Activated naive CD4-positive, alpha-beta T cell treated with anti-CD3 and anti-CD28 coated beads, Interleukin-2, amount 10 ng/mL, durations not matched to agents 7 days and 5 days (primary cell): ENCODE results near the gene RAB3D.
"Not testable (repeated sequence)": the region's sequence is repeated elsewhere in the genome, so short reads cannot be mapped to it uniquely, and the experiment has no call there.

Source experiments
- CTCF ChIA-PET: fragments of 350-600 bp; sonication (Branson Sonifier 250); formaldehyde crosslinking; loops from one replicate; lab custom pipeline; 2021; ENCODE audit warnings: antibody characterized with exemption; lab: Charles Lee
- DNase-seq: peaks from one replicate; pipeline ENCODE4 v3.0.0-alpha.2; 2020
- H3K27ac Mint-ChIP-seq: one replicate; pipeline ENCODE4 v1.8.0; 2021; ENCODE audit warnings: mild to moderate bottlenecking, moderate library complexity, mixed read lengths
- H3K27me3 Mint-ChIP-seq: one replicate; pipeline ENCODE4 v1.8.0; 2021; ENCODE audit warnings: mild to moderate bottlenecking, mixed read lengths
- H3K36me3 Mint-ChIP-seq: one replicate; pipeline ENCODE4 v1.8.0; 2021; ENCODE audit warnings: mixed read lengths
- H3K4me1 Mint-ChIP-seq: one replicate; pipeline ENCODE4 v1.8.0; 2021; ENCODE audit warnings: mixed read lengths
- H3K4me3 Mint-ChIP-seq: one replicate; pipeline ENCODE4 v1.8.0; 2021; ENCODE audit warnings: mild to moderate bottlenecking, moderate library complexity, mixed read lengths
- H3K9me3 Mint-ChIP-seq: one replicate; pipeline ENCODE4 v1.8.0; 2021; ENCODE audit warnings: mixed read lengths

The RAB3D gene, protein sequence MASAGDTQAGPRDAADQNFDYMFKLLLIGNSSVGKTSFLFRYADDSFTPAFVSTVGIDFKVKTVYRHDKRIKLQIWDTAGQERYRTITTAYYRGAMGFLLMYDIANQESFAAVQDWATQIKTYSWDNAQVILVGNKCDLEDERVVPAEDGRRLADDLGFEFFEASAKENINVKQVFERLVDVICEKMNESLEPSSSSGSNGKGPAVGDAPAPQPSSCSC

DNA sequence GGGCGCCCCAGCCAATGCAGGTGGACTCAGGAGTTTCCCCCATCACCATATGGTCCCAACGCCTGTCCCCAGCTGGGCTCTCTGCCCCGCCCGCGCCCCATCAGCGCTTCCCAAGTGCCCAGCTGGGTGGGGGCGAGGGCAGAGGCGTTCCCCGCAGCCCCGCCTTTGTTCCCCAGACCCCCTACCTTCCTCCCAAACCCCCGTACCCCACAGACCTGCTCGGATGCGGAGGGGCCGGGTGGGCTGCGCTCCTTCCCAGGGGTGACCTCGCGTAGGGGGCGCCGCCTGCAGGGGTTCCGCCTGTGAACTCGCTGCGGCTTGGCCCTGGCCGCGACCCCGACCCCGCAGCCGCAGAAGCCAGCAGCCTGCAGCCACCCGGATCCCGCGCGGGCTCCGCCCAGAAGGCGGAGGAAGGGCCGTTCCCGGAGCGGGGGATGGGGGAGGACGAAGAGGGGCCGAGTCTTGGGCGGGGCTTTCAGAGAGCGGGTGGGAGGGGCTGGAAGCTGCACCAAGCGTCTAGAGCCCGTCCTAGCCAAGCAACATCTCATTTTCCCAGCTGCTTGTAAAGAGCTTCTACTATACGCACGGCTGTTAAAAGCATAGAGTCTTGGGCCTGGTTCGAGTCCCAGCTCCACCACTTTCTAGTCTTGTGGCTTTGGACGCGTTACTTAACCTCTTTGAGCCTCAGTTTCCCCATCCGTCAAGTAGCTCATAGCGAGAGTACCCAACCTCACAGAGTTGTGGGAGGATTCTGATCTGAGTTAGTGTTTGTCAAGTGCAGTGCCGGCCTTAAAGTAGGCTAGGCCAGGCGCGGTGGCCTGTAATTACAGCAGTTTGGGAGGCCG is at the start of gene RAB3D:
Gene RAB3D, minus strand, starts transcription at position 404 of the 845 bp plus-strand sequence. CDS start 2,258 bp downstream, outside the sequence.
- H3K4me3 Mint-ChIP-seq = peak within 1 kb of the TSS; percentile 70
- peaks cover 16% of the 10 kb centered on the region for H3K36me3 Mint-ChIP-seq
- DNase-seq = peak; percentile 88
- H3K27me3 Mint-ChIP-seq = peaks cover 7% of the 10 kb centered on the region
- CTCF ChIA-PET = interaction anchor here (0.8 to 1.2 kb wide), 2 partner anchors 97 to 201 kb away, joined by 3 to 5 read pairs; no protein-coding TSS in a partner anchor
- no peak within 1 kb of the TSS for H3K27ac Mint-ChIP-seq
- H3K4me1 Mint-ChIP-seq = peaks cover 30% of the 10 kb centered on the region
- H3K9me3 Mint-ChIP-seq = no peaks in the 10 kb centered on the region

DNA sequence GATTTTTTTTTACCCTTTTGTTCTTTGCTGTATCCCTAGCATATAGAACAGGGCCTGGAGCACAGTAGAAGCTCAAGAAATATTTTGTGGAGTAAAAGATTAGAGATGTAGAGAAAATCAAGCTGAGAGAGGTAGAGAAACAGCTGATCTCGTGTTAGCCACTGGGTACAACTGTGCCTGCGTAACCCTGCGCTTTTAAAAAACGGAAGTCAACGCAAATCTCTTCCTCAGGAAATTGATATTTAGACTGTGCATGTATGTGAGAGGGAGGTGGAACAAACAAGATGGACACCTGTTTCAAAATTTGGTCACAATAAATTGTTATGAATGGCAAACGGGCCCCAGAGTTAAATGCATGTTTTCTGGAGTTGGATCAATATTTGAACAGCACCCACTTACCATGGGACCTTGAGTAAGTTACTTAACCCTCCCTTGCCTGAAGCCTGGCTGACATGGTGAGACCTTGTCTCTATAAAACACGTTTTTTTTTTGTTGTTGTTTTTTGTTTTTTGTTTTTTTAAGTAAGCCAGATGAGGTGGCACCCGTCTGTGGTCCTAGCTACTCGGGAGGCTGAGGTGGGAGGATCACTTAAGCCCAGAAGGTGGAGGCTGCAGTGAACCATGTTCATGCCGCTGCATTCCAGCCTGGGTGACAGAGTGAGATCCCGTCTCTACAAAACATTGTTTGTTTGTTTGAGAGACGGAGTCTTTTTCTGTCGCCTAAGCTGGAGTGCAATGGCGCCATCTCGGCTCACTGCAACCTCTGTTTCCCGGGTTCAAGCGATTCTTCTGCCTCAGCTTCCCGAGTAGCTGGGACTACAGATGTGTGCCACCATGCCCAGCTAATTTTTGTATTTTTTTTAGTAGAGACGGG is 47.9 kb upstream of the RAB3D start:
- no peaks in the 10 kb centered on the region for H3K36me3 Mint-ChIP-seq
- peaks cover 53% of the 10 kb centered on the region for H3K27me3 Mint-ChIP-seq
- DNase-seq = no peak
- peaks cover 3% of the 10 kb centered on the region for H3K9me3 Mint-ChIP-seq
- H3K27ac Mint-ChIP-seq = no peak overlapping the region
- no peak overlapping the region for H3K4me3 Mint-ChIP-seq
- H3K4me1 Mint-ChIP-seq = peaks cover 16% of the 10 kb centered on the region
- CTCF ChIA-PET = no interaction called here

DNA sequence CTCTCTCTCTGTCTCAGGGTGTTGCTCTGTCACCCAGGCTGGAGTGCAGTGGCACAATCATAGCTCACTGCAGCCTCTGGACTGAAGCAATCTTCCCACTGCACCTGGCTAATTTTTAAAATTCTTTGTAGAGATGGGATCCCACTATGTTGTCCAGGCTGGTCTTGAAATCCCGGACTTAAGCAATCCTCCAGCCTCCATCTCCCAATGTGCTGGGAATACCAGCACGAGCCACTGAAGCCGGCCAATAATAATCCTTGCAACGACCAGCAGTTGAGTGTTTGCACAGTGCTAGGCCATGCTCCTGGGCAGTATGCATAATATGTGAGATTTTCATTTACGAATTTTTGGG is 45.3 kb upstream of the RAB3D start:
- no peak overlapping the region for H3K27ac Mint-ChIP-seq
- no peak for DNase-seq
- no peak overlapping the region for H3K4me3 Mint-ChIP-seq
- H3K4me1 Mint-ChIP-seq = peaks cover 36% of the 10 kb centered on the region
- CTCF ChIA-PET = interaction anchor here (2.9 kb wide), 1 partner anchor 98 kb away, joined by 13 read pairs; no protein-coding TSS in a partner anchor
- H3K27me3 Mint-ChIP-seq = peaks cover 52% of the 10 kb centered on the region
- H3K9me3 Mint-ChIP-seq = no peaks in the 10 kb centered on the region
- H3K36me3 Mint-ChIP-seq = peaks cover 3% of the 10 kb centered on the region

DNA sequence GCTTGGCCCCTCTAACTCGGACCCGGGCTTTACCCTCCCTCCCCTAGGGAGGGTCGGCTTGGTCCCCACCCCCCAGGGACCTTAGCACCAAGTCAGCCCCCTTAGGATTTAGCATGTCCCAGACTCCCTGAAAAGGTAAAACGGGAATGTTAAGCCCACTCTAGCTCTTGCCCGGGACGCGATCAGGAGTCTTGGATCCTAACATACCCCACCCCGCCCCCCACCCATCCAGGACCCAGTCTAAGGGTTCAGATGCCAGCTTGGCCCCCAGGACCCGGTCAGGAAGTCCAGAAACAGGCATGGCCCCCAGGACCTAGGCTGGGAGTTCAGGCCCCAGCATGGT is 44.2 kb upstream of the RAB3D start:
- peaks cover 3% of the 10 kb centered on the region for H3K36me3 Mint-ChIP-seq
- H3K27me3 Mint-ChIP-seq = peaks cover 52% of the 10 kb centered on the region
- no peak overlapping the region for H3K27ac Mint-ChIP-seq
- no peaks in the 10 kb centered on the region for H3K9me3 Mint-ChIP-seq
- H3K4me3 Mint-ChIP-seq = no peak overlapping the region
- DNase-seq = no peak
- H3K4me1 Mint-ChIP-seq = peaks cover 43% of the 10 kb centered on the region
- CTCF ChIA-PET = interaction anchor here (0.6 to 2.9 kb wide), 6 partner anchors 8 to 99 kb away, joined by 3 to 13 read pairs (median 4); partner anchors contain the start of genes ODAD3, PRKCSH and SWSAP1

DNA sequence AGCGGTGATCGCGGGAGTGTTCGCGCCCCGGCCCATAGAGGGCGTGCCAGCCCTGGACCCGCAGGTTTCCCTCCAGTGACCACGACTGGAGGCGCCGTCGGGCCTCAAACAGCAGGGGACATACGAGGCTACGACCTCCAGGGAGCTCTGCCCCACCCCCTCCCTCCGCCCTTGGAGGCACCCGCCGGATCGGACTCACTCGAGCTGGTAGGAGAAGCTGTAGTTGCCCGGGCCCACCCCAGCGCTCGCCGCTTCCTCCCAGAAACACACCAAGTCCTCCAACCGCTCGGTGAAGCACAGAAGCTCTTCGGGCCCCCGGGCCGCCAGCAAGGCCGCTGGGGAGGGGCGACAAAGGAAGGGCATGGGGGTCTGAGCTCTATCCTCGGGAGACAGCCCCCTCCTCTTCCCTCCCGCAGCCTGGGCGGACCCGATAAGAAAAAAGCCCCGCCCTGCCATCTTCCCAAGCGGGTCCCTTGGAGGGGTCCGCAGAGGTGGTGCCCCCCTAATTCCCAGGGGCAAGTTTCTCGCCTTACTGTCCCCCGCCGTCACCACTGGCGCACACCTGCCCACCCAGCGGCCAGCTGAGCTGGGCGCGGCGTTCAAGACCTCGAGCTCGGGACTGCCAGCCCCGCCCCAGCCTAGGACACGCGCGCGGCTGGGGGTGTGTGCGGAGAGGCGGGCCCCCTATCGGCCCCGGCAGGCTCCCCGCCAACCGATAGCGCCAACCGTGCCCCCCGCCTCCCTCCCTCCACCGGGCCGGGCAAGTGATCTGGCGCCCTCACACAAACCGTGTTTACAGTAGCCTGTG is 43.6 kb upstream of the RAB3D start:
- peak overlapping the region; percentile 55 for H3K27ac Mint-ChIP-seq
- DNase-seq = peak; percentile 55
- peaks cover 3% of the 10 kb centered on the region for H3K36me3 Mint-ChIP-seq
- peaks cover 52% of the 10 kb centered on the region for H3K27me3 Mint-ChIP-seq
- peaks cover 47% of the 10 kb centered on the region for H3K4me1 Mint-ChIP-seq
- no peaks in the 10 kb centered on the region for H3K9me3 Mint-ChIP-seq
- peak overlapping the region; percentile 58 for H3K4me3 Mint-ChIP-seq
- CTCF ChIA-PET = interaction anchor here (0.6 to 2.9 kb wide), 12 partner anchors 8 to 155 kb away, joined by 3 to 13 read pairs (median 3); partner anchors contain the start of genes ODAD3, PRKCSH and SWSAP1

DNA sequence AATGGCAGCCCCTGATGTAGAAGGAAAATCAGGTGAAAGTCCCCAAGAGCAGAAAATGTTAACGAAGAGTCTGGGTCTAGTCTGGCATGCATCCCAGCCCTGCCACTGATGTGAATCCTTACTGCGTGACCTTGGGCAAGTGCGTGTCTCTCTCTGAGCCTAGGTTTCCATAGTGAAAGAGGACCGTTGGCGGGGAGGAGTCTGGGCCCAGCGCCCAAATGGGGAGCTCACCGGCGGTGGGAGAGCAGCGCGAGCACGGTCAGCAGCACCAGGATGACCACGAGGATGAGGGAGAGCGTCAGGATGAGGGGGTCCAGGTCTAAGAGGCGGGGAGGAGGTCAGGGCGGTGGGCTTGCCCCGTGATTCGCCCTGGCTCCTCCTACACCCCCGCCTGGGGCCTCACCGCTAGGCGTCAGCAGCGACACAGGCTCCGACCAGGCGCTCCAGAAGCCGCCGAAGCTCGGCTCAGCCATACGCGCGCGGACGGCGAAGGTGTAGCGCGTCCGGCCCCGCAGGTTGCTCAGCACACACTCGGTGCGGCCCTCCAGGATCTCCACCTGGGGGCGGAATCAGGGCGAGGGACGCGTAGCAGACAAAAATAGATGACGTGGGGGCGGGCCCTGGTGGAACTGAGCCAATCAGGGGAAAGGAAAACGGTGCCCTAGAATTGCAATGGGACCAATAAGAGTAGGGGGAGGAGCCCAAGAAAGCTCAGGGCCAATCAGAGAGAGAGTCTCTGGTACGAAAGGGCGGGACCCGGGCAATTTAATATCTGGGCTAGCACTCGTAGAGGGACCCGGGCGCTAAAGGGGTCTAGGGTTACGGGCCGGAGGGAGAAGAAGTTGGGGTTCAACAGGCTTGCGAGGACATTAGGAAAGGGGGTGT is 41.4 kb upstream of the RAB3D start:
- peak overlapping the region; percentile 99 for H3K27ac Mint-ChIP-seq
- peaks cover 15% of the 10 kb centered on the region for H3K36me3 Mint-ChIP-seq
- peaks cover 58% of the 10 kb centered on the region for H3K4me1 Mint-ChIP-seq
- H3K27me3 Mint-ChIP-seq = peaks cover 47% of the 10 kb centered on the region
- CTCF ChIA-PET = interaction anchor here (0.6 to 2.4 kb wide), 31 partner anchors 10 to 207 kb away, joined by 3 to 9 read pairs (median 4); partner anchors contain the start of genes ECSIT, ODAD3 and PRKCSH
- no peaks in the 10 kb centered on the region for H3K9me3 Mint-ChIP-seq
- peak; percentile 99 for DNase-seq
- H3K4me3 Mint-ChIP-seq = peak overlapping the region; percentile 81

DNA sequence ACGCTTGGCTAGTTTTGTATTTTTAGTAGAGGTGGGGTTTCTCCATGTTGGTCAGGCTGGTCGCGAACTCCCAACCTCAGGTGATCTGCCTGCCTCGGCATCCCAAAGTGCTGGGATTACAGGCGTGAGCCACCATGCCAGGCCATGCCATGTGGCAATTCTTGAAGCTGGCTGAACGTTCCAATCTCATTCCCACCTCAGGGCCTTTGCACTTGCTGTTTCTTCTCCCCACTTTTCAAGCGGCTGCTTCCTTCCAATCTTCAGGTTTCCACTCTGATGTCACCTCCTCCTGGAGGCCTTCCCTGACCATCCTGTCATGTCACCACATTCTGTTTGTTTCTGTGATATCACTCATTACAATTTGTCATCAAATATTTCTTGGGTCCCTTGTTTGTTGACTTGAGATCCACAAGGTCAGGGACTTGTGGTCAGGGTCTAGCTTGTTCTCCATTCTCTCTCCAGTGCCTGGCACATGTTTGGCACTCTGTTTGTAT is 40.4 kb upstream of the RAB3D start:
- H3K9me3 Mint-ChIP-seq = no peaks in the 10 kb centered on the region
- peaks cover 39% of the 10 kb centered on the region for H3K27me3 Mint-ChIP-seq
- CTCF ChIA-PET = interaction anchor here (0.5 to 1.2 kb wide), 2 partner anchors 68 to 504 kb away, joined by 3 to 5 read pairs; no protein-coding TSS in a partner anchor
- H3K36me3 Mint-ChIP-seq = peaks cover 16% of the 10 kb centered on the region
- H3K4me1 Mint-ChIP-seq = peaks cover 63% of the 10 kb centered on the region
- DNase-seq = no peak
- H3K4me3 Mint-ChIP-seq = peak overlapping the region; percentile 81
- H3K27ac Mint-ChIP-seq = peak overlapping the region; percentile 99

DNA sequence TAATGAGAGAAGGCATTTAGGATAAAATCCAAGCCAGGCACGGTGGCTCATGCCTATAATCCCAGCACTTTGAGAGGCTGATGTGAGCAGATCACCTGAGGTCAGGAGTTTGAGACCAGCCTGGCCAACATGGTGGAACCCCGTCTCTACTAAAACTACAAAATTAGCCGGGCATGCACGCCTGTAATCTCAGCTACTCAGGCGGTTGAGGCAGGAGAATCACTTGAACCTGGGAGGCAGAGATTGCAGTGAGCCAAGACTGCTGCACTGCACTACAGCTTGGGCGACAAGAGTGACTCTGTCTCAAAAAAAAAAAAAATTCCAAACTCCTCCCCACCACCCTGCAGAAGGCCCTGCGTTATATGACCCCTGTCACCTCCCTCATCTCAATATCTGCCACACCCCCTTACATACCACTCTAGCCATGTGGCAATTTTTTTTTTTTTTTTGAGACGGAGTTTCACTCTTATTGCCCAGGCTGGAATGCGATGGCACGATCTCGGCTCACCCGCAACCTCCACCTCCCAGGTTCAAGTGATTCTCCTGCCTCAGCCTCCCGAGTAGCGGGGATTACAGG is 39.9 kb upstream of the RAB3D start:
- H3K36me3 Mint-ChIP-seq = peaks cover 16% of the 10 kb centered on the region
- peaks cover 33% of the 10 kb centered on the region for H3K27me3 Mint-ChIP-seq
- H3K27ac Mint-ChIP-seq = peak overlapping the region; percentile 99
- H3K4me3 Mint-ChIP-seq, DNase-seq, CTCF ChIA-PET, H3K9me3 Mint-ChIP-seq: not testable (repeated sequence)
- peaks cover 63% of the 10 kb centered on the region for H3K4me1 Mint-ChIP-seq

DNA sequence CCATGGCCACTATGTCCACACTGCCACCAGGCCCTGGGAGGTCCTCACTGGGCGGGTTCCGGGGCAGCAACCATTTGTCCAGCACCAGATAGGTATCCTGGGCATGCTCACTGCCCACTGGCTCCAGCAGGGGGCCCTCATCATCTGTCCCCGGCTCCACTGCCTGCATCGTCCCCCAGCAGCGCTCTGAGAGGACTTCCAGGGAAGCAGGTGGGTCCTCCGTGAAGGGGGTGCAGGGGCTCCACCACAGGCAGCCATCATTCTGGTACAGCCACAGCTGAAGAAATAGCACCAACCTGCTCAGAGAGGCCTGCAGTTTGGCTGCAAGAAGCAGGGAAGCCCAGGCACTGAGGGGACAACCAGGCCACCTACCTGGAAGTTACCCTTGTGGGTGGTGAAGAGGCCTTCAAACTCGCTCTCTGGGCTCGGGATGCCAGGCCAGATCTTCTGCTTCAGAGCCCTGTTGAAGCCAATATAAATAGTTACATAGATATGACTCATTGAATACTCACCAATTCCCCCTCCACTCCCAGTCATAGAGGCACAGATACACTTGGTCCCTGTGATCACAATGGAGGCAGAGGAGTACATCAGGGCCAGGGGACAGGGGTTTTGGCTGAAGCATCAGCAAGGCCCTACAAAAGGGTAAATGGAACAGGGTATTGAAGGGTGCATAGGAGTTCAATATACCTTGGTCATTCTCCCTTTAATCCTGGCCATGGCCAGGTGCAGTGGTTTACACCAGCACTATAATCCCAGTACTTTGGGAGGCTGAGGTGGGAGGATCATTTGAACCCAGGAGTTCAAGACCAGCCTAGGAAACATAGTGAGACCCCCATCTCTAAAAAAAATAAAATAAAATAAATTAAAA is 39.1 kb upstream of the RAB3D start:
- Mint-ChIP-seq H3K27ac (no peak overlapping the region), H3K4me3 (no peak overlapping the region), H3K27me3 (peaks cover 25% of the 10 kb centered on the region), H3K36me3 (peaks cover 16% of the 10 kb centered on the region), H3K9me3 (no peaks in the 10 kb centered on the region), H3K4me1 (peaks cover 62% of the 10 kb centered on the region)
- CTCF ChIA-PET = interaction anchor here (0.6 to 1.6 kb wide), 5 partner anchors 9 to 182 kb away, joined by 3 read pairs; no protein-coding TSS in a partner anchor
- peak; percentile 33 for DNase-seq

DNA sequence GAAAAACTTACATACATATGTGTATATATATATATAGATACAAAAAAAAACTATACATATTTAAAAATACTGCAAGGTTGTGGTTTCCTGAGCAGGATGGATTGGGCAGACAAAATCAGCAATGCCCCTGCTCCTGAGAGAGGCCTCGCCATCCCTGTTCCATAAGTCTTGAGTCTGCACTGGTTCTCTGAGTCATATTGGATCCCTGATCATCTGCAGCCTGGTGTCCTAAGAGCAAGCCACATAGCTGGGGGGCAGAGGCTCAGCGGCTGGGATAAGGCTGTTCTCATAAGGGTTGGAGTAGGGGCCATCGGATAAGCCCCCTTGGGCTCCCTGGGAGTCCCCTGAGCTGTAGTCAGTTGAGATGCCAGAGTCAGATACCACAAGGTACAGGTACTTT is 38.3 kb upstream of the RAB3D start:
- no peak for DNase-seq
- Mint-ChIP-seq H3K27me3 (peaks cover 17% of the 10 kb centered on the region), H3K4me1 (peaks cover 62% of the 10 kb centered on the region), H3K4me3 (no peak overlapping the region), H3K27ac (peak overlapping the region; percentile 53), H3K9me3 (no peaks in the 10 kb centered on the region), H3K36me3 (peaks cover 16% of the 10 kb centered on the region)
- CTCF ChIA-PET = interaction anchor here (0.5 to 2.5 kb wide), 10 partner anchors 8 to 183 kb away, joined by 3 to 8 read pairs (median 3); partner anchors contain the start of genes CCDC159, ODAD3, PRKCSH and TMEM205

DNA sequence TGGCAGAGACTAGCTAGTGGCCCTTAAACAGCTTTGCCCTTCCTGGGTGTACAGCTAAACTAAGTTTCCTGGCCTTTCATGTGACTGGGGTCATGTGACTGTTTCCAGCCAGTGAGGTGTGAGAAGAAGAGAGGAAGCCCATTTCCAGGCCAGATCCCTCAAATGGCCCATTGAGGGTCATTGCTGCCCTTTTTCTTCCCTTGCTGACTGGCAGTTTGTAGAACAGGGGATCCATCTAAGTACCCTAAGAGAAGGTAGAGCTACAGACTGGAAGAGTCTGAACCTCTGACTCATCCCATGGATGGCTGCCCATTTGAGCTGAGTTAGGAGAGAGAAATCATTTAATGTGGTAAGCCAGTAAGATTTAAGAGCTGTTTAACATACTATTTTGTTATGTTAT is 37.8 kb upstream of the RAB3D start:
- peak overlapping the region; percentile 11 for H3K4me3 Mint-ChIP-seq
- DNase-seq = peak; percentile 45

More for the DNA sequence above, 37.8 kb upstream of the RAB3D start:
- Mint-ChIP-seq H3K4me1 (peaks cover 58% of the 10 kb centered on the region), H3K27me3 (peaks cover 12% of the 10 kb centered on the region), H3K36me3 (peaks cover 16% of the 10 kb centered on the region), H3K27ac (no peak overlapping the region), H3K9me3 (no peaks in the 10 kb centered on the region)
- CTCF ChIA-PET = interaction anchor here (0.5 to 2.5 kb wide), 7 partner anchors 30 to 159 kb away, joined by 3 to 8 read pairs (median 3); partner anchors contain the start of genes CCDC159, ODAD3, PRKCSH and TMEM205
